ENCODE results near the gene USP47.

GRCh38 chr11:11807811-11808782 is 33.7 kb upstream of the USP47 start:
- TF ChIP-seq CTCF (conservative IDR thresholded peaks at IDR 0.05) (no peak), EZH2 (IDR thresholded peaks at IDR 0.05; ENCODE audit: low read depth) (no peak)

All from PC-9 (cell line).